H1 (cell line): ENCODE results near the gene RCC1. TPM values are rescaled to one million over a fixed set of nuclear protein-coding genes. Genes with fewer than 3 reads are reported as not detected.

Source experiments
- CHD7 ChIP-seq: fragments of 300-600 bp; sonication (generic); IDR thresholded peaks from 2 replicates; pipeline ENCODE4 v1.7.1; 2012; ENCODE audit warnings: low read length, moderate library complexity, mild to moderate bottlenecking, inconsistent platforms; ENCODE audit not compliant: insufficient replicate concordance
- KDM5A ChIP-seq: fragments of 200-600 bp; IDR thresholded peaks from 2 replicates; pipeline ENCODE4 v1.7.1; 2012; ENCODE audit warnings: mild to moderate bottlenecking, low read length, inconsistent platforms, mixed read lengths
- RBBP5 ChIP-seq: IDR thresholded peaks from 2 replicates; pipeline ENCODE4 v1.7.1; 2012; ENCODE audit warnings: low read depth, mild to moderate bottlenecking, inconsistent platforms, low read length, moderate library complexity, borderline replicate concordance
- SP1 ChIP-seq: IDR thresholded peaks from 2 replicates; pipeline ENCODE4 v1.6.1; 2011; ENCODE audit warnings: low read depth, low read length
- SP4 ChIP-seq: IDR thresholded peaks from 2 replicates; pipeline ENCODE4 v1.6.1; 2012; ENCODE audit warnings: low read length, inconsistent platforms
- polyA plus RNA-seq, 7 experiments: library from polyadenylated mRNA; depleted of rRNA in 3 of 7; stranded (reverse) in 5 of 7; unstranded in 2 of 7; fragments of >200 nt in 5 of 7; fragments of 200-250 nt in 2 of 7; gene quantifications; 1 replicate in 5 of 7; 2 replicates in 1 of 7; 4 replicates in 1 of 7; pipeline versions ENCODE4 v1.2.1 to v1.2.3, GENCODE V29; 2011 to 2013; ENCODE audit warnings: missing spikeins in 2 of 7, mixed read lengths in 2 of 7
- total RNA-seq: library from RNA; stranded (reverse); fragmentation: NEBNext Ultra II Directional; extraction: Animal tissue kit (Norgen Biotek cat#: 25700); gene quantifications from 2 replicates; pipeline ENCODE4 v1.2.1, GENCODE V29; 2021

Gene RCC1
- total and polyA plus RNA-seq, 2 of the 8 experiments (the other 6 are each of a cell fraction or from before 2014, with no cell fraction given), result 48.5 to 98.4 TPM

GRCh38 chr1:28537457-28538199 is 31.8 kb downstream of the RCC1 start (continued):
- no peak for TF ChIP-seq CHD7
- TF ChIP-seq SP4, result no peak
- no peak for TF ChIP-seq SP1
- TF ChIP-seq KDM5A, result no peak
- TF ChIP-seq RBBP5, result no peak
